HT1080 (cell line): ENCODE measurements around the gene KCNIP3. TPM values are rescaled to one million over a fixed set of nuclear protein-coding genes. Genes with fewer than 3 reads are reported as not detected.
"Not testable (repeated sequence)": the region's sequence is repeated elsewhere in the genome, so short reads cannot be mapped to it uniquely, and the experiment has no call there.

ENCODE experiments used
- DNase-seq: peaks from one replicate; pipeline ENCODE4 v3.0.0-alpha.2; 2015; ENCODE audit warnings: low read depth
- total RNA-seq: library from RNA; depleted of rRNA; stranded (reverse); fragments of >200 nt; shearing (Covaris generic); gene quantifications from 2 replicates; pipeline ENCODE4 v1.2.3, GENCODE V29; 2014; rRNA removed

KCNIP3 gene
- total RNA-seq, 1 experiment from 2014 or later, result 0.71 TPM

DNA sequence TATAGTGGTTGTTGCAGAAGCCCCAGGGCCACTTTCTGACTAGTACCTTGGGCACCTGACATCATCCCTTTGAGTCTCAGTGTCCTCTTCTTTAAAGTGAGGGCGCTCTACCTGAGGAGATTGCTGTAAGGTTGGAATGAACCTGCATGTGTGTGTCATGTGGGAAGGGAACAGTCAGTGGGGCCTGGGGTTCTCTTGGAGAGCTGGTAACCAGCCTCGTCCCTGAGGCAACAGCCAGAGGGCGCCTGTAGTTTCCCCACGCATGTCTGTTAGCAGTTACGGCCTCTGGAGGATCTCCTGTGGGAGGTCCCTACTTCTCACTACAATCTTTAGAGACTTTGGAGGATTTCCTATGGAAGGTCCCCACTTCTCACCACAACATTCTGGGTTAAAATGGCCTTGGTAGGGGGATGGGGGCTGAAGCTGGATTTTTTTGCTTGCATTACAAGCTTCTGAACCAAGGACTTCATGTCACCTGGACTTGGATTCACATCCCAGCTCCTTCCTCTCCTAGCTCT is 106.1 kb downstream of the KCNIP3 start:
- peak; percentile 45 for DNase-seq

GRCh38 chr2:95403824-95404223 is 106.7 kb downstream of the KCNIP3 start:
- DNase-seq, result not testable (repeated sequence)

DNA sequence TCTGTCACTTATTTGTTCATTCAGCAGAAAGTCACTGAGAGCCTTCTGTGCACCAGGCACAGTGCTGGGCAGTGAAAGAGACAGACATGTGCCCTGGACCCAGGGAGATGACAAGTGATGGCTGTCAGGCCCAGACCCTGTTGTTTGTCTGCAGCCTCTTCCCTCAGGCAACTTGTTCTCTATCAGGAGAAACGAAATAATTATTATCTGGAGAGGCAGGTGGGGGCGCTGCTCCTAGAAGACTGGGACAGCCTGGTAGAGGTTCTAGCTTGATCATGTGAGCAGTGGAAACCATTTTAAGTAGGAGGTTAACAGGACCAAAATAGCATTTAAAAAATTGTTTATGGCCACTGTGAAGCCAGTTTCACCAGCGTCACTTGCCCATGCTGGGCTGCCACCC is 107.5 kb downstream of the KCNIP3 start:
- DNase-seq, result not testable (repeated sequence)

- DNase-seq, result peak; percentile 62
Observed at GRCh38 chr2:95411239-95411638, 114.1 kb downstream of the KCNIP3 start.

DNA sequence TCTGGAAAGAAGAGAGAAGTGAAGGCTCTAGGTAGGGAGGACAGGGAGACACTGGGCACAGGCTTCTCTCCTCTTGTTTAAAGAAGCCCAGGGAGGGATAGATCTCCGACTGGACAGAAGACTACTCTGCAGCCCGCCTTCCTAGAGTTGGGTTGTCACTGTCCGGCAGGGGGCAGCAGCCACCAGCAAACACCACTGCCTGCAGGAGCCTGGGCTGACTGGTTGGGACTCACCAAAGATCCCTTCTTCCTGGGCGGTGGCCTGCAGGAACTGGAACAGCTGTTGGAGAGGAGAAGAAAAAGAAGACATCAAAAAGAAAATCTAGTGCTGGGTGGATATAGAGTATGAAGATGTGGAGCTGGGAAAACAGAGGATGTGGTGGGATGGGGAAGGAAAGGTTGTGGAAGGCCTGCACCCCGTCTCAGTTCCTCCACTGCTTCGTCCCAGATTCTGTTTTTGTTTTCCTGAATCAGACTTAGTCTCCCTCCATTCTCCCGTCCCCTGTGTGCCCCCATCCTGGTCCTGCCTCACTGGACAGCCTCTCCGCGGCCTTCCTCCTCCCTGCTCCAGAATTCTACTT is 117.0 kb downstream of the KCNIP3 start:
- peak; percentile 77 for DNase-seq

- DNase-seq, result not testable (repeated sequence)
Observed at GRCh38 chr2:95415138-95415537, 118.0 kb downstream of the KCNIP3 start.

- not testable (repeated sequence) for DNase-seq
Observed at GRCh38 chr2:95415561-95415960, 118.4 kb downstream of the KCNIP3 start.

- not testable (repeated sequence) for DNase-seq
Observed at GRCh38 chr2:95427196-95427867, 130.2 kb downstream of the KCNIP3 start.

GRCh38 chr2:95429748-95430467 is 132.8 kb downstream of the KCNIP3 start:
- DNase-seq, result not testable (repeated sequence)

DNA sequence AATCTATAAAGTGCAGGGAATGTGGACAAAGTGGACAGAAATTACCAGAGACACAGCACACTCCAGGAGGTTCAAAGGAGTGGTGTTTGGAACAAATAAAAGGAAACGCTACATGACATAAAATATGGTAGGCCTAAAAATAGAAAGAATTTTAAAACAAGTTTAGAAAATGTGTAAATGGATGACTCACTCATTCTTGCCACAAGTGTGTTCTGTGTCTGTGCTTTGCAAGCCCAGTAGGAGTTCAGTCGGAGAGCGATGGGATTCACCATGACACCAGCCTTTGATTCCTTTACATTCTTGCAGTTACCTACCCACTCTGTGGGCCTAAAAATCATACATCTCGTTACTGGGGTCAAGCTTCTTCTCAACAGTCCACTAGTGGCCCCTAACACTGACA is 136.2 kb downstream of the KCNIP3 start:
- not testable (repeated sequence) for DNase-seq

GRCh38 chr2:95433973-95434372 is 136.8 kb downstream of the KCNIP3 start:
- not testable (repeated sequence) for DNase-seq

DNA sequence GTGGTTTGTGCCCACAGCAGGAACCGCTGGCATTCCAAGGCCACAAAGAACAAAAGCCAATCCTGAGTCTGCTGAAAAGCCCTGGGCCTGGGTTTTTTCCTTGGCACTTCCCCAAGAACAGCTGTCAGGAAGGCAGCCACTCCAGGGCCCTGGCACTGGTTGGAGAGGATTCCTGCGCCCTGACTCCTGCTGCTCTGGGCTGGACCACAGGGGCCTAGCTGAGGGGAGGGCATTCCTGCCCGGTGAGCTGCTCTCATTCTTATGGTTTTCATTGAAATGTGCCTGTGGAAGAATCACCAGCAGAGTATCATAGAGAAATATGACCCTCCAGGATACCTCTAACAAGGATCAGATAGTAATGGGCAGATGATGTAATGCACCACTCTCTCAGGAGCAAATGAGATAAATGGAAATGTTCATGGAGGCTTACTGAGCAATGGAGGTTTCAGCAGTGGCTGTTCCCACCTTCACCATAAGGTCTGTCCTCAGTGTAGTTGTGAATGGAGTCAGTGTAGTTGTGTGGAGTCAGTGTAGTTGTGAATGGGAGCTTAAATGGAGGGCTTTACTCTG is 137.4 kb downstream of the KCNIP3 start:
- DNase-seq, result peak; percentile 89

- DNase-seq, result not testable (repeated sequence)
Observed at GRCh38 chr2:95435162-95435871, 138.2 kb downstream of the KCNIP3 start.

Other genes with a start within 250 kb of the KCNIP3 start
- 84.7 and 91.1 TPM in 2 replicates for gene MRPS5, start 175.5 kb upstream of the KCNIP3 start, total RNA-seq
- 0.58 and 5.7 TPM in 2 replicates for gene ZNF514, start 137.5 kb upstream of the KCNIP3 start, total RNA-seq
- 2.5 and 3.2 TPM in 2 replicates for gene ZNF2, start 131.5 kb upstream of the KCNIP3 start, total RNA-seq
- 0.32 and 1.5 TPM in 2 replicates for gene ZNF892, start 89.8 kb upstream of the KCNIP3 start, total RNA-seq
- not detected in 2 replicates for gene PROM2, start 22.9 kb upstream of the KCNIP3 start, total RNA-seq
- 35.1 and 41.7 TPM in 2 replicates for gene FAHD2A, start 105.4 kb downstream of the KCNIP3 start, total RNA-seq
- gene TRIM43B, start 187.4 kb downstream of the KCNIP3 start, total RNA-seq, result not detected in 2 replicates